Fibroblast of peridontal ligament (primary cell): ENCODE data around the gene ZBTB17.
"Not testable (repeated sequence)": the region's sequence is repeated elsewhere in the genome, so short reads cannot be mapped to it uniquely, and the experiment has no call there.

Experiments
- DNase-seq: peaks from one replicate; pipeline ENCODE4 v3.0.0-alpha.2; 2010; ENCODE audit errors: extremely low read depth

The ZBTB17 gene

GRCh38 chr1:15975805-15976680 lies at the start of gene ZBTB17:
Gene ZBTB17, minus strand, starts transcription at chr1:15976101. Its CDS starts 27,606 bp downstream, at chr1:15948495.
- peak; percentile 90 for DNase-seq

- no peak for DNase-seq
Measured at GRCh38 chr1:16023050-16023653, 47.3 kb upstream of the ZBTB17 start.

GRCh38 chr1:16022393-16022792 lies 46.5 kb upstream of the ZBTB17 start:
- DNase-seq: no peak

GRCh38 chr1:16021681-16022080 lies 45.8 kb upstream of the ZBTB17 start, which contains the start of gene CLCNKA:
Gene CLCNKA, plus strand, starts transcription at chr1:16022036. Its CDS starts 584 bp downstream, at chr1:16022620.
- no peak for DNase-seq

GRCh38 chr1:16020878-16021277 lies 45.0 kb upstream of the ZBTB17 start:
- DNase-seq: not testable (repeated sequence)

GRCh38 chr1:16020325-16020724 lies 44.4 kb upstream of the ZBTB17 start:
- DNase-seq: no peak

- DNase-seq: no peak
Measured at GRCh38 chr1:16019644-16020277, 43.9 kb upstream of the ZBTB17 start.

- DNase-seq: no peak
Measured at GRCh38 chr1:16018749-16019643, 43.1 kb upstream of the ZBTB17 start.

- DNase-seq: no peak
Measured at GRCh38 chr1:16018308-16018707, 42.4 kb upstream of the ZBTB17 start.

GRCh38 chr1:16017461-16018303 lies 41.8 kb upstream of the ZBTB17 start, which contains the start of gene HSPB7:
Gene HSPB7, minus strand, starts transcription at chr1:16018043. Its CDS starts 80 bp downstream, at chr1:16017963.
- peak; percentile 80 for DNase-seq

GRCh38 chr1:16017076-16017460 lies 41.2 kb upstream of the ZBTB17 start:
- no peak for DNase-seq

GRCh38 chr1:16015960-16016901 lies 40.3 kb upstream of the ZBTB17 start:
- DNase-seq: no peak

- DNase-seq: no peak
Measured at GRCh38 chr1:16015491-16015890, 39.6 kb upstream of the ZBTB17 start.

GRCh38 chr1:16014509-16015482 lies 38.9 kb upstream of the ZBTB17 start:
- DNase-seq: no peak

GRCh38 chr1:16013908-16014258 lies 38.0 kb upstream of the ZBTB17 start:
- DNase-seq: no peak

GRCh38 chr1:16013220-16013907 lies 37.5 kb upstream of the ZBTB17 start:
- peak; percentile 60 for DNase-seq

- peak; percentile 35 for DNase-seq
Measured at GRCh38 chr1:16012590-16013219, 36.8 kb upstream of the ZBTB17 start.
